ENCODE measurements around the gene SERPINB6.
"Not testable (repeated sequence)": the region's sequence is repeated elsewhere in the genome, so short reads cannot be mapped to it uniquely, and the experiment has no call there.

Gene SERPINB6

GRCh38 chr6:2971420-2972218, at the start of gene SERPINB6:
Gene SERPINB6 (minus strand): TSS chr6:2971567. CDS start chr6:2959332, 12,235 bp downstream.
- in situ Hi-C loops (cut with MboI; ENCODE audit: low sequenced_read_pairs), result no loop called here

DNA sequence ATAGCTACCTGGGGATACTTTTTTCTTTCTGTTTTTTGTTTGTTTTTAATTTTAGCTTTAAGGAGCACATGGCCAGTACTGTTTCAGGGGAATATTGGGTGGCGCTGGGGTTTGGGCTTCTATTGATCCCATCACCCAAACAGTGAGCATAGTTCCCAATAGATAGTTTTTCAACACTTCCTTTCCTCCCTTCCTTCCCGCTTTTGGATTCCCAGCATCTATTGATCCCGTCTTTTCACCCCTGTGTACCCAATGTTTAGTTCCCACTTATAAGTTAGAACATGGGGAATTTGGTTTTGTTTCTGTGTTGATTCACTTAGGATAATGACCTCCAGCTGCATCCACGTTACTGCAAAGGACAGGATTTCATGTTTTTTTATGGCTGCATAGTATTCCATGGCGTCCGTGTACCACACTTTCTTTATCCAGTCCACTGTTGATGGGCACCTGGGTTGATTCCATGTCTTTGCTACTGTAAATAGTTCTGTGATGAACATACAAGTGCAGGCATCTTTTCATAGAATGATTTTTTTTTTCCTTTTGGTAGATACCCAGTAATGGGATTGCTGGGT, 48.5 kb upstream of the SERPINB6 start:
- in situ Hi-C loops (cut with MboI; ENCODE audit: low sequenced_read_pairs), result no loop called here

DNA sequence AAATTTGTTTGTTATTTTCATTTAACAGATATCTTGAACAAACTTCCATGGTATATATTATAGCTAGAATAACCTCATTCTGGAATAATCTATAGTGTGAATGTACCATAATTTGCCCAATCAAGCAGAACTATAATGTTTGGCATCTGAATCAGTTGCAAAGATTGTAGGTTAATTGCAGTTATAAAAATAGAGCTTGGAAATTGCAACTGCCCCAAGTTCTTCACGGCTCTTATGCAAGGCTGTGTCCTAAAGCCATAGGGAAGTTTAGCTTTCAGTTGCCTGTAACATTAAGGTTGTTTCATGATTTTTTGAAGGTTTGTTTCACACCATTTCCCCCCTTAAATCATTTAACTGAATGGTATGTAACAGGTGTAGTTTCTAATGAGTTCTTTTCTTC, 47.7 kb upstream of the SERPINB6 start:
- in situ Hi-C loops (cut with MboI; ENCODE audit: low sequenced_read_pairs), result no loop called here

GRCh38 chr6:3017304-3017703, 45.9 kb upstream of the SERPINB6 start:
- in situ Hi-C loops (cut with MboI; ENCODE audit: low sequenced_read_pairs), result no loop called here

GRCh38 chr6:3016473-3017280, 45.3 kb upstream of the SERPINB6 start:
- in situ Hi-C loops (cut with MboI; ENCODE audit: low sequenced_read_pairs), result no loop called here

DNA sequence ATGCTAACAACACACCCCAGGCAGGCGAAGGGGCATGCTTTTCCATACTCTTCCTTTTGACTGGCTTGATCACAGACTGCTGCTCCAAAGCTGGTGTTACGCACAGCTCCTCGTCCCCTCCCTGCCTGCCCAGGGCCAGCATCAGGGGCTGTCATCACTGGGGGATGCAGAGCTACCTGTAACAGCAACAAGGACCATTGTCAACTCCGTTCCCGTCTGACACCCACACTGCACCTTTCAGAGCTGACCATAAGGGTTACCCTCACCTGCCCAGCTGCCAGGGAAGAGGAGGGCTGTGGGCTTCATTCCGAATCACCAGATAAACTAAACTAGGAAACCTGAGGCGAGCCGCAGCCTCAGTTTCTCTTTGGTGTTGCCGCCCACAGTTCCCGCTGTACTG, 43.8 kb upstream of the SERPINB6 start:
- in situ Hi-C loops (cut with MboI; ENCODE audit: low sequenced_read_pairs), result no loop called here

DNA sequence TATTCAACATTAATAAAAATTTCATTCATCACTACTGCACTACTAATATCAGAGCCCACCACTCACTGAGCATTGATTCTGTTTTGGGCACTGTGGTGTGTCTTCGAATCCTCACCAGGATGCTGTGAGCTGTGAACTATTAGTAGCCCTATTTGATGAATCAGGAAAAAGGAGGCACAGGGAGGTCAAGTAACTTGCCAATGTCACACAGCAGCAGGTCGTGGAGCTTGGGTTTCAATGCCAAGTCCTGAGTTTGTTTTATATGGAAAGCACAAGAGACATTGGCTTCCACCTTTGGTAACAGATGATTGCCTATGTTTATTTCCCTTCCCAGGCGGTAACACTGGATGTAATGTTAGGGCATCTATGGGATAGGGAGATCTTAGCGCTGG, 43.3 kb upstream of the SERPINB6 start:
- in situ Hi-C loops (cut with MboI; ENCODE audit: low sequenced_read_pairs), result no loop called here

DNA sequence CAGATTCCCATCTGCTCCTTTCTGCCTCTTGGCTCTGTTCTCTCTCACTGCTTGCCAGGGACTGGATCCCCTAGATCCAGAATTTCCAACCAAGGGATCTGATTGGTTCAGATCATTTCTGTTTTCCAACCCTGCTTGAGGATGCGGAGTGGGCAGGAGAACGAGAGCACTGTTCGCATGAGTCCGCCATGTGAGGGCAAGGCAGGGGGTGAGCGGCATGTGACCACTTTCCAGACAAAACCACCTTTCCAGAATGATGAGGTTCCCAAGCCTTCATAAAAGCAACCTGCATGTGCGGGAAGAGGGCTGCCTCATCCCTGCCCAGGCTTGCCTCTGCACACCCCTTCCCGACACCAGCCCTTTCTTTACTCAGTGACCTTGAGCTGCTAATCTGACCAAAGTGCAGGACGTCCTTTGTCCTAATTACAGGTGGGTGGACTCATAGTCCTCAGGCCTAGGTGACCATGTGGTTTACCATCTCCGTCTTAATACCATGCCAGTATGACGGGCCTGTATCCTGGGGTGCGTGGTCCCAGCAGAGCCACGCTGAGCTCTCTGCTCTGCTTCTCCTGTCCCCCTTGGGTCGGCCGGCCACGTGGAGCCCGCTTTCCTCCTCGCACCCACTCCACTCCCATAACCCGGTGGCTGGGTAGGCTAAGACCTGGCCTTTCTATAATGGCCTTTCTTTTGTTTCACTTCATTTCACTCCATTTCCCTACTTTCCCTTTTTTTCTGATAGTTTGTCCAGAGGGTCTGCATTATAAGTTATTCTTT, 42.7 kb upstream of the SERPINB6 start:
- in situ Hi-C loops (cut with MboI; ENCODE audit: low sequenced_read_pairs), result no loop called here

DNA sequence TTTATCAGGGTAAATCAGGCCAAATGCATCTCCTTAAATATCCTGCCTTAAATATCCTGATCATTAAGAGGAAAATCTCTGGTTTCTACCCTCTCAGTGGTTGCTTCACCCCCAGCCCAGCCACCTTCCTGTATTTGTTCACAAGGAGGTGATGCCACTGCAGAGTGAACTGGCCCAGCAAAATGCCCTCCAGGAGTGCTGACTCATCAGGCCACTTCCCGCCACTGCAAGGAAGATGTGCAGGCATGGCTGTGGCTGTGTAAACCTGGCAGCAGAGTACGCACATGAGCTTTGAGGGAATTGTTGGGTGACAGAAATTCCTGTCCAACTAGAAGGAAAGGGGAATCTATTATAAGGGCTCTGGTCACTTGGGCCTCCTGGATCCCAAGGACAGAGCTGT, 42.1 kb upstream of the SERPINB6 start:
- in situ Hi-C loops (cut with MboI; ENCODE audit: low sequenced_read_pairs), result no loop called here

- in situ Hi-C loops (cut with MboI; ENCODE audit: low sequenced_read_pairs), result no loop called here
Measured at GRCh38 chr6:3011592-3011991, 40.2 kb upstream of the SERPINB6 start.

GRCh38 chr6:3011158-3011557, 39.8 kb upstream of the SERPINB6 start:
- in situ Hi-C loops (cut with MboI; ENCODE audit: low sequenced_read_pairs), result no loop called here

DNA sequence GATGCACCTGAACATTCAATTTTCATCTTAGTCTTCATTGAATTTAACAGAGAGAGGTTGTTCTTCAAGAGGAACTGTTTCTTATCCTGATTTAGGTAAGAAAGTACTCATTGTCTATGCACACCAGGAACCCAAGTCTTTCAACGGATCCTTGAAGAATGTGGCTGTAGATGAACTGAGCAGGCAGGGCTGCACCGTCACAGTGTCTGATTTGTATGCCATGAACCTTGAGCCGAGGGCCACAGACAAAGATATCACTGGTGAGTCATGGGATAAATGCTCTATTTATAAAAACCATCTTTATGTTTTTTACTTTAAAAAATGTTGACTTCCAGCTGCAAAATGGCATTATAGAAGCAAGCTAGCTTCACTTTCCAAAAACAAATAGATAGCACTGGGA, 38.6 kb upstream of the SERPINB6 start:
- in situ Hi-C loops (cut with MboI; ENCODE audit: low sequenced_read_pairs), result no loop called here

DNA sequence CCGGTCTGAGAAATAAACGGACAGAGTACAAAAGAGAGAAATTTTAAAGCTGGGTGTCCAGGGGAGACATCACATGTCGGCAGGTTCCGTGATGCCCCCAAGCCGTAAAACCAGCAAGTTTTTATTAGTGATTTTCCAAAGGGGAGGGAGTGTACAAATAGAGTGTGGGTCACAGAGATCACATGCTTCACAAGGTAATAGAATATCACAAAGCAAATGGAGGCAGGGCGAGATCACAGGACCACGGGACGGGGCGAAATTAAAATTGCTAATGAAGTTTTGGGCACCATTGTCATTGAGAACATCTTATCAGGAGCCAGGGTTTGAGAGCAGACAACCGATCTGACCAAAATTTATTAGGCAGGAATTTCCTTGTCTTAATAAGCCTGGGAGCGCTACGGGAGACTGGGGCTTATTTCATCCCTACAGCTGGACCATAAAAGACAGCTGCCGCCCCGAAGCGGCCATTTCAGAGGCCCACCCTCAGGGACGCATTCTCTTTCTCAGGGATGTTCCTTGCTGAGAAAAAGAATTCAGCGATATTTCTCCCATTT, 37.4 kb upstream of the SERPINB6 start:
- in situ Hi-C loops (cut with MboI; ENCODE audit: low sequenced_read_pairs), result not testable (repeated sequence)

GRCh38 chr6:3007571-3007970, 36.2 kb upstream of the SERPINB6 start:
- in situ Hi-C loops (cut with MboI; ENCODE audit: low sequenced_read_pairs), result no loop called here

DNA sequence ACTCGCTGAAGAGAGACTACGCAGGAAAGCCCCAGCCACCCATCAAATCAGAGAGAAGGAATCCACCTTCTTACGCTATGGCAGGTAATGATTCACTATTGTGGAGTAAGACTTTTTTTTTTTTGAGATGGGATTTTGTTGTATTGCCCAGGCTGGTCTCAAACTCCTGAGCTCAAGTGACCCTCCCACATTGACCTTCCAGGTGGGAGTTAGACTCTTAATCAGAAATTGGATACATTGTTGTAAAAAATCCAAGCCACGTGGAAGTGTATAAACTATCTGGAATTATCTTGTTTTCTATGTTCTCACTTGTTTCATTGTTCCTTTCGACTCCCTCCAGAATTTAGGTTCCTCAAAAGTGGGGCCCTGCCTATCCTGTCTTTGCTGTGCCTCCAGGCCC, 35.1 kb upstream of the SERPINB6 start:
- in situ Hi-C loops (cut with MboI; ENCODE audit: low sequenced_read_pairs), result no loop called here

DNA sequence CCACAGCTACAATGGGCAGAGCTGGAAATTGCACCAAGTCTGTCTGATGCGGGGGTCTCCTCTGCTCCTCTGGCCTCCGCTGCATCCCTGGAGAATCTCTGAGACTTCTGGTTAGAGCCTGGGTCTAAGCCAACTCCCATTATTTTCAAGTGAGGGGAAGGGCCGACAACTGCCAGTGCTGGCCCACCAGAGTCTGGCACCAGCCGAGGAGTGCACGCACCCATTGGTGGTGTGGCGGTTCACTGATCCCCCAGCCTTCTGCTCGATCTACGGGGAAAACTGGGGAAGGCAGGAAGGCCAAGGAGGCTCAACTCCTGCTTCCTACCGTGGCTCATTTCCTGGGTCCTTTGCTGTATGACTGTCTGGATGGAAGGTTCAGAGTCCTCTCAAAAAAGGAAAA, 34.5 kb upstream of the SERPINB6 start:
- in situ Hi-C loops (cut with MboI; ENCODE audit: low sequenced_read_pairs), result no loop called here

DNA sequence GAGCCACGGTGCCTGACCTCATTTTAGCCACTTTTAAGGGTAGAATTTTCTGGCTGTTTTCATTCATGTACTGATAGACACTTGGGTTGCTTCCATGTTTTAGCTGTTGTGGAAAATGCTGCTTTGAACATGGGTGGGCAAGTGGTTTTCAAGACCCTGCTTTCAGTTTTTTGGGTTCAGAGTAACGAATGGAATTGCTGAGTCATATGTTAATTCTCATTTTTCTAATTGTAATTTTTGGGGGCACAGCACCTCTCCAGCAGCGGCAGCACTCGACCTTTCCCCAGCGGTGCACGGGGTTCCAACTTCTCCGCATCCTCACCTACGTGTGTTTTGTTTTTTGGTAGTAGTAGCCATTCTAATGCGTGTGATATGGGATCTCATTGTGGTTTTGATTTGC, 33.7 kb upstream of the SERPINB6 start:
- in situ Hi-C loops (cut with MboI; ENCODE audit: low sequenced_read_pairs), result no loop called here

GRCh38 chr6:3003226-3003625, 31.9 kb upstream of the SERPINB6 start:
- in situ Hi-C loops (cut with MboI; ENCODE audit: low sequenced_read_pairs), result loop anchor here (5.0 kb wide), 1 partner anchor 49 kb away; no protein-coding TSS in a partner anchor

GRCh38 chr6:3001773-3002293, 30.5 kb upstream of the SERPINB6 start:
- in situ Hi-C loops (cut with MboI; ENCODE audit: low sequenced_read_pairs), result loop anchor here (5.0 kb wide), 1 partner anchor 50 kb away; no protein-coding TSS in a partner anchor

GRCh38 chr6:3001146-3001772, 29.9 kb upstream of the SERPINB6 start:
- in situ Hi-C loops (cut with MboI; ENCODE audit: low sequenced_read_pairs), result loop anchor here (5.0 kb wide), 1 partner anchor 51 kb away; no protein-coding TSS in a partner anchor

All from HL-60/S4 treated with phorbol 12-myristate 13-acetate at 8.2 ng/mL for 4 days and 3 days (cell line).